RWPE1 (cell line): Measurements from ENCODE around the gene TMEM238.

Experiments used
- CTCF ChIA-PET: fragments of 350-600 bp; sonication (Branson Sonifier 250); formaldehyde crosslinking; extraction: SDS; loops from one replicate; lab custom pipeline; 2021; lab: Yijun Ruan, JAX
- POLR2A ChIA-PET: fragments of 400-600 bp; formaldehyde crosslinking; extraction: SDS; loops from one replicate; lab custom pipeline; 2020; ENCODE audit warnings: antibody characterized with exemption; ENCODE audit not compliant: low non-redundant PET; lab: Yijun Ruan, JAX
- DNase-seq: peaks from one replicate; pipeline ENCODE4 v3.0.0; 2012; ENCODE audit warnings: low spot score
- H3K27ac ChIP-seq: fragments of 450-650 bp; 2 replicates; pipeline ENCODE4 v1.5.1; 2017
- CTCF ChIP-seq: fragments of 450-650 bp; conservative IDR thresholded peaks from 2 replicates; pipeline ENCODE4 v1.5.1; 2017; ENCODE audit warnings: low read depth, mild to moderate bottlenecking

Gene TMEM238

GRCh38 chr19:55372316-55373081 is 11.6 kb downstream of the TMEM238 start:
- H3K27ac ChIP-seq, result no peak overlapping the region

GRCh38 chr19:55370305-55370988 is 13.6 kb downstream of the TMEM238 start, which contains the start of gene IL11:
Gene IL11 (minus strand): TSS chr19:55370463. CDS start chr19:55370310, 153 bp downstream.
- H3K27ac ChIP-seq, result peak within 1 kb of the TSS; percentile 78
- CTCF ChIA-PET, result interaction anchor here (0.6 to 0.8 kb wide), 4 partner anchors 34 to 209 kb away, joined by 3 read pairs; no protein-coding TSS in a partner anchor
- TF ChIP-seq CTCF, result no peak
- DNase-seq, result peak; percentile 72
- POLR2A ChIA-PET, result no interaction called here

More at GRCh38 chr19:55372316-55373081, 11.6 kb downstream of the TMEM238 start:
- ChIA-PET POLR2A (interaction anchor here (0.6 to 1.2 kb wide), 3 partner anchors 12 to 215 kb away, joined by 3 to 4 read pairs (median 3); partner anchors contain the start of genes RPL28, TMEM238 and TNNI3), CTCF (interaction anchor here (1.2 kb wide), 1 partner anchor 80 kb away, joined by 4 read pairs; no protein-coding TSS in a partner anchor)
- no peak for TF ChIP-seq CTCF
- DNase-seq, result no peak

- TF ChIP-seq CTCF, result no peak
- ChIA-PET CTCF (interaction anchor here (0.6 to 1.6 kb wide), 6 partner anchors 14 to 209 kb away, joined by 3 to 5 read pairs (median 3); partner anchors contain the start of gene TMEM238), POLR2A (interaction anchor here (0.5 to 0.9 kb wide), 2 partner anchors 14 to 30 kb away, joined by 3 read pairs; partner anchors contain the start of gene TMEM238)
- H3K27ac ChIP-seq, result peak overlapping the region; percentile 78
- peak; percentile 84 for DNase-seq
These were observed 14.3 kb downstream of the TMEM238 start for GRCh38 chr19:55369653-55370304.

GRCh38 chr19:55368701-55369563 is 15.2 kb downstream of the TMEM238 start:
- DNase-seq, result peak; percentile 71
- CTCF ChIA-PET, result interaction anchor here (1.0 to 1.6 kb wide), 2 partner anchors 15 to 67 kb away, joined by 3 to 5 read pairs; partner anchors contain the start of gene TMEM238
- no peak for TF ChIP-seq CTCF
- POLR2A ChIA-PET, result interaction anchor here (0.5 to 0.9 kb wide), 3 partner anchors 15 to 30 kb away, joined by 3 read pairs; partner anchors contain the start of gene TMEM238
- H3K27ac ChIP-seq, result peak overlapping the region; percentile 78

- TF ChIP-seq CTCF, result no peak
- ChIA-PET CTCF (no interaction called here), POLR2A (interaction anchor here (0.5 to 0.6 kb wide), 2 partner anchors 15 to 157 kb away, joined by 3 to 9 read pairs; no protein-coding TSS in a partner anchor)
- DNase-seq, result no peak
- H3K27ac ChIP-seq, result peak overlapping the region; percentile 78
These were observed 16.0 kb downstream of the TMEM238 start for GRCh38 chr19:55368106-55368505.
